A673 (cell line): ENCODE measurements around the gene NAGS.

Experiments used
- CTCF ChIP-seq: fragments of 300-800, 200-600 bp; sonication (generic); conservative IDR thresholded peaks from 2 replicates; pipeline ENCODE4 v1.5.1; 2017; ENCODE audit warnings: low read depth, mild to moderate bottlenecking, antibody characterized with exemption, low read length, moderate library complexity, mixed read lengths
- EZH2 ChIP-seq: fragments of 200-600 bp; sonication (generic); IDR thresholded peaks from 2 replicates; pipeline ENCODE4 v1.6.1; 2017; ENCODE audit warnings: borderline replicate concordance, low read depth, mild to moderate bottlenecking, mixed read lengths, antibody characterized with exemption, low read length; ENCODE audit not compliant: poor library complexity, severe bottlenecking

DNA sequence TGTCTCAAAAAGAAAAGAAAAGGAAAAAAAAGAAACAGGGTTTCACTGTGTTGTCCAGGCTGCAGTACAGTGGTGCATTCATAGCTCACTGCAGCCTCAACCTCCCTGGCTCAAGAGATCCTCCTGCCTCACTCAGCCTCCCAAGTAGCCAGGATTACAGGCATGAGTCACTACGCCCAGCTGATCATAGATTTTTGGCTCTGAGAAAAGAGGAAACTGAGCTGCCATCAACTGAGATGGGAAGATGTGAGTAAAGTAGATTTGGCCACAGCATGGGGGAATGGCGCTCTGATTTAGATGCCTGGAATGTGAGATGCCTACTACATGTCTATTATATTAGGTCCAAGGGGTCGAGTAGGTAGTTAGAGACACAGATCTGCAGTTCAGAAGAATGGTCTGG lies 5.9 kb upstream of the NAGS start:
- TF ChIP-seq EZH2 (no peak), CTCF (no peak)
